SK-N-MC (cell line): ENCODE measurements around the gene CDC42EP3.

Experiments
- DNase-seq: peaks from one replicate; pipeline ENCODE4 v3.0.0-alpha.2; 2011; ENCODE audit warnings: low read depth, low spot score
- H3K27ac ChIP-seq: fragments of 200-600 bp; sonication (generic); 2 replicates; pipeline ENCODE4 v1.5.1; 2016; ENCODE audit warnings: mixed run types
- H3K36me3 ChIP-seq: fragments of 200-600 bp; sonication (generic); 2 replicates; pipeline ENCODE4 v1.6.1; 2017; ENCODE audit warnings: antibody characterized with exemption, low read length, mixed read lengths; ENCODE audit not compliant: insufficient read depth
- H3K4me3 ChIP-seq: fragments of 200-600 bp; sonication (generic); 2 replicates; pipeline ENCODE4 v1.5.1; 2016
- H3K9ac ChIP-seq: fragments of 200-600 bp; sonication (generic); 2 replicates; pipeline ENCODE4 v1.8.0; 2017; ENCODE audit warnings: mixed run types, mixed read lengths; ENCODE audit not compliant: insufficient read length
- H3K9me3 ChIP-seq: fragments of 200-600 bp; sonication (generic); 2 replicates; pipeline ENCODE4 v1.6.1; 2017; ENCODE audit warnings: low read depth, mild to moderate bottlenecking, antibody characterized with exemption, low read length, moderate library complexity, mixed read lengths
- EZH2 ChIP-seq: fragments of 200-600 bp; sonication (generic); IDR thresholded peaks from one replicate; pipeline ENCODE4 v1.6.1; 2017; ENCODE audit warnings: antibody characterized with exemption
- FOXP2 ChIP-seq: optimal IDR thresholded peaks from 2 replicates; pipeline ENCODE3; 2011; ENCODE audit warnings: mild to moderate bottlenecking, moderate library complexity; ENCODE audit not compliant: insufficient read depth; ENCODE audit errors: extremely low read length, control extremely low read depth
- POLR2AphosphoS5 ChIP-seq: IDR thresholded peaks from 2 replicates; pipeline ENCODE4 v1.6.1; 2012; ENCODE audit warnings: mild to moderate bottlenecking, low read depth, low read length, borderline replicate concordance

Gene CDC42EP3

DNA sequence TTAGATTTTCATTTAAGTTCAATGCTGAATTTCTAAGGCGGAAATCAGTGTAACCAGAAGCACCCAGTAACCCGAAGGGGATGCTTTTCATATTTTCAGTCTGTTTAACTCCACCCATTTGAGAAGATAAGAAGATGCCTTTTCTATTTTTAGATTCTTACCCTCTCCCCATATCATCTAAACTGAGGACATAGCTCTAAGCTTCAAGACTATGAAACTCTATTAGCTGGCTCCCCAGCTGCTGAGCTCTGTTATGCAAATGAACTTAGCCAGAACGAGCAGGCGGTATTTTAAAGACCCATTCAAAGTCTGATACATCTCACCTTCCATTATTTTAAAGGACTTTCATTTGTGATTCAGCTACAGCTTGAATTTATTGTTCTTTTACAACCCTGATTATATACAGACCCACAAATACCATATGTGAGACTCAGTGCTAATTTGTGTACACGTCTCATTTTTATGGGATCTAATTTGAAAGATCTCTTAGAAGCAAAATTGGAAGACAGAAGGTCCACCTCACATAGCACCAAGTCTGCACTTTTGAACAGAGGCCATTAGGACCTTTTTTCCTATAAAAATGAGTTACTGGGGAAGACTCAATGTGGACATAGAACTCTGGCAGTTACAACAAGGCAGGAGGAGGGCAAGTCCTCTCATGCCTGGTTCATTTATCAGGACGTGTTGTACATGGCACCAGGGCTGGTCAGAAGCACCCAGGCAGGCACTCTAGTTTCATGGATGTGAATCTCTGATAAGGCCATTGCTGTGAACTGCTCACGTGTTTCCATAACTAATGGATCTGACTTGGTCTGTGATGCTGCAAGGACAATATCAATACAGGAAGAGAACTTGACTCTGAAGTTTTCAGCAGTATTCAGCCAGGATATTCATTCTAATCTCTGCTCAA, 16.3 kb downstream of the CDC42EP3 start:
- no peak for TF ChIP-seq FOXP2
- no peak for TF ChIP-seq EZH2
- TF ChIP-seq POLR2AphosphoS5: no peak
- no peak overlapping the region for H3K27ac ChIP-seq
- no peak overlapping the region for H3K9ac ChIP-seq
- no peak for DNase-seq
- H3K36me3 ChIP-seq: no peaks in the 10 kb centered on the region
- no peaks in the 10 kb centered on the region for H3K9me3 ChIP-seq
- H3K4me3 ChIP-seq: no peak overlapping the region

- no peak overlapping the region for H3K4me3 ChIP-seq
- H3K9me3 ChIP-seq: no peaks in the 10 kb centered on the region
- DNase-seq: no peak
- TF ChIP-seq EZH2 (no peak), POLR2AphosphoS5 (no peak)
- H3K27ac ChIP-seq: no peak overlapping the region
- H3K36me3 ChIP-seq: no peaks in the 10 kb centered on the region
- H3K9ac ChIP-seq: no peak overlapping the region
Observed at GRCh38 chr2:37654419-37654818, 17.0 kb downstream of the CDC42EP3 start.

GRCh38 chr2:37653805-37654378, 17.6 kb downstream of the CDC42EP3 start:
- no peaks in the 10 kb centered on the region for H3K36me3 ChIP-seq
- TF ChIP-seq POLR2AphosphoS5 (no peak), EZH2 (no peak), FOXP2 (no peak)
- DNase-seq: no peak
- no peak overlapping the region for H3K4me3 ChIP-seq
- no peak overlapping the region for H3K27ac ChIP-seq
- no peak overlapping the region for H3K9ac ChIP-seq
- H3K9me3 ChIP-seq: no peaks in the 10 kb centered on the region

DNA sequence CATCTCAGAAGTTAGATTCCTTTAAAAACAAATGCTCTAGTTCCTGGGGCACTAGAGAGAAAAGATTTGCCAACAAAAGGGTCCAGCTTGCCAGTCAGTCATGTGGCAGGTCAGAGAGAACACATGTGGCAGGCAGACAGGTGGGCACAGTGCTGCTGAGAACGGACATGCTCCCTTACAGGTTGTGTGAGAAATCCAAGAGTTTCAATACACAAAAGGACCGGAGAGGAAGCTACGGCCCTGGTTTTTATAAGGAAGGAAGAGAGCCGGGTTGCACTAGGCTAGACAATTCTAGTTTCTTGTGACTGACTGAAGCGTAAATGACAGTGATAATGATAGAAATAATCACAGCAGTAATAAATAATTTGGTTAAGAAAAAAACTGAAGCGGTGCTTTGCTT, 18.3 kb downstream of the CDC42EP3 start:
- Histone ChIP-seq H3K9ac (no peak overlapping the region), H3K36me3 (no peaks in the 10 kb centered on the region), H3K27ac (no peak overlapping the region), H3K4me3 (no peak overlapping the region), H3K9me3 (no peaks in the 10 kb centered on the region)
- no peak for TF ChIP-seq POLR2AphosphoS5
- TF ChIP-seq FOXP2: no peak
- no peak for TF ChIP-seq EZH2
- no peak for DNase-seq

GRCh38 chr2:37652199-37652640, 19.2 kb downstream of the CDC42EP3 start:
- no peak for DNase-seq
- no peak for TF ChIP-seq POLR2AphosphoS5
- no peak for TF ChIP-seq EZH2
- no peak overlapping the region for H3K9ac ChIP-seq
- no peak overlapping the region for H3K4me3 ChIP-seq
- H3K36me3 ChIP-seq: no peaks in the 10 kb centered on the region
- no peak overlapping the region for H3K27ac ChIP-seq
- no peaks in the 10 kb centered on the region for H3K9me3 ChIP-seq

DNA sequence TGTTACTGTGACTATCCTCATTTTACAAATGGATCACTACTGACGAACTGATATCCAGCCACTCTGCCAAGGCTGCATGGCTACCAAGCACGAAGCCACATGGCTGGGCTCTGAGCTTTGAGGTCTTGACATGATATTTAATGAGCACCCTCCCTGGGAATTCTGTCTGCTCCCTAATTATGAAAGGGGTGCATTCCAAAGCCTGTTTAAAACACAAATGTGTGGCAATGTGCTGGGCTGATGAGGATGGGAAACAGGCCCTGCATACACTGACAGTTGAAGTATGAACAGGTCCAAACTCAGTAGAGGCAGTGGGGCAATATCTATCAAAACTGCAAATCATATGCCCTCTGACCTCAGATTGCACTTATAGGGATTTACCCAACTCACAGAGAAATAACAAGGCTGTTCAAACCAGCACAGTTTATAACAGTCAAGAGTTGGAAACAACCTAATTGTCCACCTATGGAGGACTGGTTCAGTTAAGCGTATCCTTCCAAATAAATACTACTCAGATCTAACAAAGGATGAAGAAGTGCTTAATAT, 20.8 kb downstream of the CDC42EP3 start:
- Histone ChIP-seq H3K9ac (no peak overlapping the region), H3K27ac (no peak overlapping the region), H3K36me3 (no peaks in the 10 kb centered on the region), H3K4me3 (no peak overlapping the region), H3K9me3 (no peaks in the 10 kb centered on the region)
- no peak for DNase-seq
- TF ChIP-seq POLR2AphosphoS5 (no peak), EZH2 (no peak)

- no peak for DNase-seq
- no peaks in the 10 kb centered on the region for H3K9me3 ChIP-seq
- no peak overlapping the region for H3K27ac ChIP-seq
- no peak overlapping the region for H3K4me3 ChIP-seq
- TF ChIP-seq POLR2AphosphoS5: no peak
- no peak for TF ChIP-seq FOXP2
- no peak for TF ChIP-seq EZH2
- H3K9ac ChIP-seq: no peak overlapping the region
- no peaks in the 10 kb centered on the region for H3K36me3 ChIP-seq
Observed at GRCh38 chr2:37649518-37649917, 21.9 kb downstream of the CDC42EP3 start.

- no peak overlapping the region for H3K27ac ChIP-seq
- H3K9me3 ChIP-seq: no peaks in the 10 kb centered on the region
- H3K4me3 ChIP-seq: no peak overlapping the region
- TF ChIP-seq EZH2: no peak
- TF ChIP-seq POLR2AphosphoS5: no peak
- TF ChIP-seq FOXP2: no peak
- H3K36me3 ChIP-seq: no peaks in the 10 kb centered on the region
- no peak overlapping the region for H3K9ac ChIP-seq
- DNase-seq: no peak
Observed at GRCh38 chr2:37648331-37649011, 23.0 kb downstream of the CDC42EP3 start.
